NCI-H128 (cell line): ENCODE measurements around the gene KRTAP10-6.
"Not testable (repeated sequence)": the region's sequence is repeated elsewhere in the genome, so short reads cannot be mapped to it uniquely, and the experiment has no call there.

Experiments
- DNase-seq: peaks from one replicate; lab custom pipeline; 2025; ENCODE audit not compliant: unreplicated experiment; lab: John Stamatoyannopoulos, UW

Gene KRTAP10-6

DNA sequence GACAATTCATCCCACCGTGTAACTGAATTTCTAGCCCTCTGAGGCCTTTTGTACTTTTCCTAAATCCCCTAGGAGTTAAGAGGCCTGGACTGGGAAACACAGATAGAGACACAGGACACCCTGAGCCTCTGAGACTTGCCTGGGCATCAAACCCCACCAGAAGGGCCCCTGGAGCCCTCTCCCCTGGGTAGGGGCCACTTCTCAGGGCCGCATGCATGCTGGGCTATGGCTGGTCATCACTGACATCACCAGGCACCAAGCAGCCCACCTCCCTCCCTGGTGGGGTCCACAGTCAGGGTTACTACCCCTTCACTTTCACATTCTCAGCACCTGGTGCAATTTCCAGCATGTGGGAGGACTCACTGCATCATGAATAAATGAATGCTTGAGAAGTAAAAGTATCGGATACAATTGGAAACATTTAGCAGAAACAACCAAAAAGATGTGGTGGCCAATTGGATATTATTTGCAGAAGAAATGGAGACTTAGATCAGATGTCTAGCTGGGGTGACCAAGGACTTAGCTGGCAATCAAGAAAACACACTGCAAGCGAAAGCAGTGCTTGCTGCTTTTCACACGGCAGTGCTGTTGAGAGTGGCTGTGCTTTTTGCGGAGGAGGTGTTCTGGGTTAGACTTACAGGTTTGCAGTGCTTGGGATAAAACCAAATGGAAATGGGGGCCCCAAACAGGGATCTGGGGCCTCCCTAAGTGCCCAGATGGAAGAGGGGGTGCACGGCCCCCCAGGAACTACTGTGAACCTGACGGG lies 7.1 kb upstream of the KRTAP10-6 start:
- no peak for DNase-seq

DNA sequence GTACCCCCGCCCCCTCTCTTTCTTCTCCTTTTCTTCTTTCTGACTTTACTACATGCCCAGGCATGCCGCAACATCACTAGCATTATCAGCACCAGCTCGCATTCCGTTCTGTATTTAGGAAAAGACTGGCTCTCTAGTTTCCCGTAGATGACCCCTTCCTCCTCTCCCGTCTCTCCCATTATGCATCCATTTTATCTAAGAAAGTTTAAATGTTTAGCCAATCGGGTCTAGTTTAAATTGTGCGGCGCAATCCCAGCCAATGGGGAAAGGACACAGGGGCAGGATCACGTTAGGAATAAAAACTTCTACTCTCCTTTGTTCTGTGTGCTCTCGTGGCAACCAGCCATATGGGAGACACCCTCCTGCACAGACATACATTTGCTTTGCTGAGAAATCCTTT lies 5.8 kb upstream of the KRTAP10-6 start:
- DNase-seq, result no peak

DNA sequence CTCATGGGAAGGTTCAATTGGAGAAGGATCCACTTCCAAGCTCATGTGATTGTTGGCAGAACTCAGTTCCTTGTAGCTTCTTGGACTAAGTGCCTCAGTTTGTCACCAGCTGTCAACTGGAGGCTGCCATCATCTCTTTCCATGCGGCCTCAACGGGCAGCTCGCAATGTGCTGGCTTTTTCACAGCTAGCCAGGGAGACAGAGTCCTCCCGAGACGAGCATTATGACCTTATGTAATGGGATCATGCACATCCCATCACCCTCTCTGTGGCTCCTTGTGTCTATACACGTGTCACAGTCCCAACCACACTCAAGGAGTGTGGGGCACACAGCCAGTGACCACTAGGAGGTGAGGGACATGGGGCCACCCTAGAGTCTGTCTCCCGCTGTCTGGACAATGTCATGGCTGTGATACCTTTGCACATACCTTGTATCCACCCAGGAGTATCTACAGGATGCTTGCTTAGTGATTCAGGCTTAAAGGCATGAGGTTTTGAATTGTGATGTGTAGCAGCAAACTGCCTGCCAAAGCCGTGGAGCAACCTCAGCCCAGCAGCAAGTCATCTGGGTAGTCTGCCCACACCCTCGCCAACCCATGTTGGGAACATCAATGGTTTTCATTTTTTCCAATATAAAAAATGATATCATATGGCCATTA lies 3.9 kb upstream of the KRTAP10-6 start:
- DNase-seq, result no peak

DNA sequence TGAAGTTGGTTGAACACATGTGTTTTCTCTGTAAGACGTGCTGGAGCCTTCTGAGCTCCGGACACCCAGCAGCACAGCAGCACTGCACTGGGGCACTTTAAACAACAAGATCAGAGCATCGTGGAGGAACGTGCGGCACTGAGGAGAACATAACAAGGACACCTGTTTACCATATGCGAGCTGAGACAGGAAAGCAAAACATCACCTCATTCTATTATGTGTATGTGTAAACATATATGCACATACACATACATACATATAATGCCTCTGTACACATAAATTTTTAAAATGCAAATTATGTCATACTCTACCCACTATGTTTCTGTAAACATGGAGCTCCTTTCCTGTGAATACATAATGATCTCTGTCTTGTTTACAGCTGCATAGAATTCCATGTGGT lies 3.2 kb upstream of the KRTAP10-6 start:
- DNase-seq, result no peak

DNA sequence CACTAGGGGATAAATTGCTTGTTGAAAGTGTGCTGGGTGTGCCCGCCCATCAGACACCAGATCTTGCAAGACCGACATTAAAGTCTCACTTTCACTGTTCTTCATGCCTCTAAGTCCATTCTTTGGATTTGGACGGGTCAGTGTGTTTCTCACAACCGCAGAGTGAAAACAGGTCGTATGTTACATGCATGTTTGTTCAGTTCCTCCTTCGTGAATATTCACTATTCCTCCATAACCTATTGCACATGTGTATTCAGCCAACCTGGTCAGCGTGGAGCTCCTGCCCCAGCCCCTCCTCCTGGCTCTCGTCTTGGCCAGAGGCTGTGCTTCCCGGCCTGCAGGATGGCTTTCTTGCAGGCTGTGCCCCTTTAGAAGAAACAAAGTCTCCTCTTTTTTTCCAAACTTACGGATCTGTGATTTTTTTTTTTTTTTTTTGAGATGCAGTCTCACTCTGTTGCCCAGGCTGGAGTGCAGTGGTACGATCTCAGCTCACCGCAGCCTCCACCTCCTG lies 2.2 kb upstream of the KRTAP10-6 start:
- no peak for DNase-seq

DNA sequence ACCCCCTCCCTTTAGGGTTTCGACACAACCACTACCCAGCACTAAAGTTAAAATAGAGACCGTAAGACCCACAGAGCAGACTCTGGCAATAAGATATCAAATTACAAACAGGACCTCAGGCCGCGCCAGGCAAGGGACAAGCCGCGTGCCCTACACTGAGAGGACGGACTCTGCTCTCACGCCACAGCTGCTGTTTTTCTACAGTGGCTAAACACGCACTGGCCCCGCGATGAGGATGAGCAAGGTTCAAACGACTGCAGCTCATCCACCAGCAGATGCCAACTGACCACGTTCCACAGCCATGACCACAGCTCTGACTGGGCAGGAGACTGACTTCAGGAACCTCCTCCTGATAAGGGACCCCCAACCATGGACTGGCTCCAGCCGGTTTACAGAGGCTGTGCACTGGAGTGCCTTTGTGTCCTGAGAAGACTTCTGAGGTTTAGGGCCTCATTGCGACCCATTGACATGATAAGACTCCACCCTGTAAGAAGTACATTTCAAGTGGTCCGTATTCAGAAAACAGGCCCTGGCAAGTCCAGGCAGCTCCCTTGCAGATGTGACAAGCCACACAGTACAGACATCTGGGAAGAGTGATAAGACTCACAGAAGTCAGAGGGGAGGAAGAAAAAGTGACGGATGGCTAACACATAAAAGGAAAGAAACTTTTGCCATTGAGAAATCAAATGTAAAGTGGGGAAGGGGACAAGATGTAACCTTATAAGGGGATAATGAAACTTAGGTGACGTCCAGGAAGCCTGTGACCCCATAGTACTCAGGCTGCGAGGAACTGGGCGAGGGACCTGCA lies 1.5 kb upstream of the KRTAP10-6 start:
- DNase-seq, result no peak

DNA sequence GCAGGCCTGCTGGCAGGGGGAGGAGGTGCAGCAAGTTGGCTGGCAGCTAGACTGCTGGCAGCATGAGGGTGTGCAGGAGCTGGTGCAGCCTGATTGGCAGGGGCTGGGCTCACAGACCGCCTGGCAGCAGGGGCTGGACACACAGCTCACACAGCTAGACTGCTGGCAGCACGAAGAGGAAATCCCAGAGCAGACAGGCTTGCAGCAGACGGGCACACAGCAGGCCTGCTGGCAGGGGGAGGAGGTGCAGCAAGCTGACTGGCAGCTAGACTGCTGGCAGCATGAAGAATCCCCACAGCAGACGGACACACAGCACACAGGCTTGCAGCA lies 539 bp downstream of the KRTAP10-6 start:
- not testable (repeated sequence) for DNase-seq

DNA sequence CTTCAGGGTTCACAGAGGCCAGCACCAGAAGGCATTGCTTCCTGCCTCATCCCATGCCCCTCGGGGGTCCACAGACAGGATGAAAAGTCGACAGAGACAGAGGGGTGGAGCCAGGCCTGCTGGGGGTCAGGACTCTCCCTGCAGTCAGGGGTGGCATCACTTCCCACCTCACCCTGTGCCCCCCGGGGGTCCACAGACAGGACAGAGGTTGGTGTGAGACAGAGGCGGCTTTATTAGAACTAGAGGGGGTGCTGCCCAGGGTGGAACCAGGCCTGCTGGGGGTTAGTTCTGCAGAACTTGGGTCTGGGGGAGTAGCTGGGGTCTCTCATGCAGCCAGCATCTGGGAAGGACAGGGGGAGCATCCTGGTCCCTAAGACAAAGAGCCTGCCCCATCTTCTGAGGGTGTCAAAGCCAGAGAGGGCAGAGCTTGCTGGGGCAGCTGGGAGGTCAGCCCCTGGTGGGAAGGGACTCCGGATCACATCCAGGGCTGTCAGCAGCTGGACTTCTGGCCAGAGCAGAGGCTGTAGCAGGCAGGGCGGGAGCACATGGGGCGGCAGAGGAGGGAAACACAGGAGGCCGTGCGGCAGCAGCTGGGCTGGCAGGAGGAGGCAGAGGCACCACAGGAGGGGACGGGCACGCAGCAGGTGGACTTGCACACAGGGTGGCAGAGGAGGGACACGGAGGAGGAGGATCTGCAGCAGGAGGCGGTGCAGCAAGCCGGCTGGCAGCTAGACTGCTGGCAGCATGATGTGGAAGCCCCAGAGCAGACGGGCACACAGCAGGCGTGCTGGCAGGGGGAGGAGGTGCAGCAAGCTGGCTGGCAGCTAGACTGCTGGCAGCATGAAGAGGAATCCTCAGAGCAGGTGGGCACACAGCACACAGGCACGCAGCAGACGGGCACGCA lies 1.2 kb downstream of the KRTAP10-6 start:
- DNase-seq, result not testable (repeated sequence)

DNA sequence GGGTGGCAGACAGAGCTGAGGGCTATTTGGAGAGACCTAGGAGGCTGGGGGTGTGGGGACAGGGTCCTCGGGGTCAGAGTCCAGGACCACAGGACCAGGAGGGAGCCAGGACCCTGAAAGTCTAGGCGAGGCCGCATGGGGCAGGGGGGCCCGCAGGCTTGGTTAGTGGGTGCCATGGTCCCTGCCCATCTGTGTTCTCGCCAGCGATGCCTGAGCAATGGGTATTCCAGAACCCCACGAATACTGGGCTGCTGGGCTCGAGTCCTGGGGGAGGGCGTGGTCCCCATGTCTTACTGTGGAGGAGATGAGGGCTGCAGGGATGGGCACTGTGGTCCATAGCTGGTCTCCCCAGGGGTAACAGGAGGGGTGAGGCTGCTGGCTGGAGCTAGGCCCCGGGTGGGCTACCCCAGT lies 2.0 kb downstream of the KRTAP10-6 start:
- no peak for DNase-seq

DNA sequence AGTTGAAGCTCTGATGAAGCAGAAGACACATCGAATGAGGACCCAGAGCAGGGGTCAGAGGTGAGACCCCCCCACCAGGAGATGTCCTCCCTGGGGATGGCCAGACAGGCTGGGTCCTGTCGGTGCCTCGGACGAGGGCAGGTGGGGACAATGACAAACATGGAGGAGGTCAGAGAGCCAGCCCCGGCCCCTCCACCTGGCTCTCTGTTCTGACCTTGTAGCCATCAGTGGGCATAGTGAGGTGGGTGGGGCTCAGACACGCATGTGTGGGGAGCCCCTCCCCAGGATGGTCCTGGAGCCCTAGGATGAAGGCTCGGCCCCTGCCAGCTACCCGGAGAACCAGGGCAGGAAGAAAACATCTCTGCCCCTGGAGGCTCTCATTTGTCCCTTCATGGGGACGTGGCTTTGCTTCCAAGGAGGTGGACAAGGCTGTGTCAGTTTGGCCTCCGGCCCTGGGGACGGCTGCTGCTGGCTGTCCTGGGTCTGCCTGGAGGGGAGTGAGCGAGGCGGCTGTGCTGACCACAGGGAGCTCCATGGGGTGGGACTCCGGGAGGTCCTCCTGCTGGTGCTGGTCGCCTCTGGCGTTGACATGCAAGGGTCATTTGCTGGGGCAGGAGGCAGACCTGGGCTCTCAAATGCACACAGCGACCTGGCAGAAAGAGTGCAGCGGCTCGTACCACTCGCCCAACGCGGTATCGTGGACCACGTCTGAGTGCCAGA lies 2.6 kb downstream of the KRTAP10-6 start:
- DNase-seq, result no peak

DNA sequence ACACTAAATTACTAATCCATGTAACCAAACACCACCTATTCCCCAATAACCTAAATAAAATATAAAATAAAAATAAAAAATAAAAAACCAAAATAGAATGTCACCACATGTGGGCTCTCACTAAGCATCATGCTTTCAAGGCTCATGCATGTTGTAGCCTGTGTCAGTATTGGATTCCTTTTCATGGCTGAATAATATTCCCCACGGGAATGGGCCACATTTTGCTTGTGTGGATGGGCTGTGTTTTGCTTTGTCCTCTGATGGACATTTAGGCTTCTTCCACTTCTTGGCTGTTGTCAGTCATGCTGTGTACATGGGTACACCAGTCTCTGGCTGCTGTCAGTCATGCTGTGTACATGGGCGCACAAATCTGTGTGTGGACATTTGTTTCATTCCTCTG lies 3.2 kb downstream of the KRTAP10-6 start:
- no peak for DNase-seq

DNA sequence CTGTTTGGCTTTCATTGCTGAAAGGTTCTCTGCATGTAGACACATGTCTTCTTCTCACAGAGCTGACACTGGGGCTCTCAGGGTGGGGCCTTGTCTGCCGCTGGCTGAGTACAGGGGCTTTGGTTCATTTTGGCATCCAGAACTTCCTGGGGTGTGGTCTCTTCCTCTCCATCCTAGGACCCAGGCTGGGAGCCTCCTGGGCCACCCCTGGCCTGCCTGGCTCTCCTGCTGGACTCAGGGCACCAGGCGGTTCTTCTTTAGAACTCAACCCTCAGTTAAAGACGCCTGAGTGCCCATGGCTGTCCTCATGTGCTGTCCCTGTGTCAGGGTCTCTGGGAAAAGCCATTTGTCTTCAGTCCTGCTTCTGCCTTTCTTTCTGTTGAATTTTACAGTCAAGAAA lies 6.4 kb downstream of the KRTAP10-6 start:
- no peak for DNase-seq

DNA sequence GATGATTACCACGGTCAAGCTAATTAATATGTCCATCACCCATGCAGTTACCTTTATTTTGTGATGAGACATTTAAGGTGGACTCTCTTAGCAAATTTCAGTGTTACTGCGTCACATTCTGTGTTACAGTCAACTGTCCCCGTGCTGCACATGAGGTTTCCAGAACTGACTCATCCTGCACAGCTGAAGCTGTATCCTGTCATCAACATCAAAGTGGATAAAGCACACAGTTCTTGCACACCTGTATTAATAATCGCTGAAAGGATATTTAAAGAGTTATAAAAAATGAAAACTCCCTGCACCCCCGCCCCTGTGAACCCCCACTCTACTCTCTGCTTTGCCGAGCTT lies 8.5 kb downstream of the KRTAP10-6 start:
- no peak for DNase-seq

DNA sequence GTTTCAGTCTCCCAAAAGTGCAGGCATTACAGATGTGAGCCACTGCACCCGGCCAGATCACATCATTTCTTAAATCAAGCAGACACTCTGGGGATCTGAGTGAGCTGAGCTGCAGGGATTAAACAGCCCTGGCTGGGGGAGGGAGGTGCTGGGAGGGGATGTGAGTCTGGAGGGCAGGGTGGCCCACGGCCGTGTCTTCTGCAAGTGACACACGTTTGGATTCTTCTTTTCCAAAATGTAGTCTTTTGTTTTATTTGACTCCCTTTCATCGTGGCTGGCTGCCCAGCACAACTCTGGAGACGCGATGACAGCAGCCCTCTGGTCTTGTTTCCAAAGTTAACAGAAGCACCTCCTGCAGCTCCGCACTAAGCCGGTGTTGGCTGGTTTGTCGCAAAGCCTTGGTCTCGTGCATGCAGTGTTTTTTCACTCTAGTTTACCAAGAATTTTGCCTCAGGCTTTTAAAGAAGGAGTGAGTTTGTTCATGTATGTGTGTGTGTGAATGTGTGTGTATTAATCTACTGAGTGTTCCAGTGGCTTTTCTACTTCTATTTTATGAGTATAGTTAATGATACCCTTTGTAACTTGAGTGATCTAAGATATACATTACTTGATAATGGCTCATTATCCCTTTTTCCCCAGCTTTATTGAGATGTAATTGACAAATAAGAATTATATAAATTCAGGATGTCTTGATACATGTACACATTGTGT lies 9.1 kb downstream of the KRTAP10-6 start:
- DNase-seq, result no peak

DNA sequence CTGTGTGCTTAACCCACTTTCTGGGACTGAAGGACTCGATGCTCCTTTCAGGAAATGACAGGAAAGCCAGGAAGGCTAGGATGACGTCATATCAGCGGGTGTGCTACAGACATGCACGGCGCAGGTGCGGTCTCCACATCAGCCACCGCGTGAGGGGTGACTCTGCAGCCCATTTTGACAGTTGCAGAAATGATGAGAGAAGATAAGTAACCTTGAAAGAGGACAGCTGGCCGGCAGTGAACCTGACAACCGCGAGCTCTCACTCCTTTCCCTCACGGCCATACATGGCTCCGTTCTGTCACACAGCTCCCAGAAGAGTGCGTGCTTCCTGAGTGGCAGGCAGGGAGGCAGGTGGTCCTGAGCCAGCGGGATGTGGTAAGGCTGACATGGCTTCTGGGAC lies 10.2 kb downstream of the KRTAP10-6 start:
- no peak for DNase-seq

DNA sequence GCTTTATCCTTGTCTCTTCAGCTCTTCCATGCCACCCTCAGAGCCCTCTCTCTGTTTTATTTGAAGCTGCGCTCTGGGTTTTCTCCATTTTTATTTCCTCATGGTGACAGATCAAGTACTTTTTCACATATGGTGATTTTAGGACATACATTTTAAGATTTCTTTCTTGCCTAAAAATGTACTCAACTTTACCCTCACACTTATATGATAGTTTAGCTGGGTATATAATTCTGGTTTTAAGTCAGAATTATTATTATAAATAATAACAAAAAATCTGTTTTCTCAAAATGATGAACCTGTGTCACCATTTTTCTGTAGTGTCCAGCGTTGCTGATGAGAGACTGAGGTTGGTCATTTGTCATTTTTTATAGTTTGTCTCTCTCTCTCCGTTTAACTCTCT lies 11.1 kb downstream of the KRTAP10-6 start:
- no peak for DNase-seq

DNA sequence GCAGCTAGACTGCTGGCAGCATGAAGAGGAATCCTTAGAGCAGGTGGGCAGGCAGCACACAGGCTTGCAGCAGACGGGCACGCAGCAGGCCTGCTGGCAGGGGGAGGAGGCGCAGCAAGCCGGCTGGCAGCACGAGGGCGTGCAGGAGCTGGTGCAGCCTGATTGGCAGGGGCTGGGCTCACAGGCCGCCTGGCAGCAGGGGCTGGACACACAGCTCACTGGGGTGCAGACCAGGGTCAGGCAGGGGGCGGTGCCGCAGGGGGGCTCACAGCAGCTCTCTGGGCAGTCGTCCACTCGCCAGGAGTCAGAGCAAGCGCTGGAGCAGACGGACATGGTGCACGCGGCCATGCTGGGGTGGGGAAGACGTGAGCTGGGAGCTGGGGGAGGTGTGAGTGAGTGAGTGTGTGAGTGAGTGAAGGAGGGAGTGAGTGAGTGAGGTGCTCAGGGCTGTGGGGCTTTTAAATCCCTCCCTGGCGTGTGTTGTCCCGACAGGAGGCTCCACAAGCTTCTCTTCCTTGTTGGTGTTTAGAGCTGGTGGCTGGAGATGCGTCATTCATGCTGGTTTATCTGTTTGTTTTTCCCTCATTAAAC lies 12.0 kb downstream of the KRTAP10-6 start, which contains the start of gene KRTAP10-5:
Gene KRTAP10-5, minus strand, starts transcription at position 374 of the 591 bp plus-strand sequence. Its CDS starts 26 bp downstream, at position 348.
- DNase-seq, result not testable (repeated sequence)

DNA sequence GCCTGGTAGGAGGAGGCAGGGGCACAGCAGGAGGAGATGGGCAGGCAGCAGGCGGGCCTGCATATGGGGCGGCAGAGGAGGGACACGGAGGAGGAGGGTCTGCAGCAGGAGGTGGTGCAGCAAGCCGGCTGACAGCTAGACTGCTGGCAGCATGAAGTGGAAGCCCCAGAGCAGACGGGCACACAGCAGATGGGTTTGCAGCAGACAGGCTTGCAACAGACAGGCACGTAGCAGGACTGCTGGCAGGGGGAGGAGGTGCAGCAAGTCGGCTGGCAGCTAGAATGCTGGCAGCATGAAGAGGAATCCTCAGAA lies 12.5 kb downstream of the KRTAP10-6 start:
- DNase-seq, result no peak
